HepG2 (cell line): ENCODE results near the gene LRSAM1. TPM values are rescaled to one million over a fixed set of nuclear protein-coding genes. Genes with fewer than 3 reads are reported as not detected.

Source experiments
- AHR ChIP-seq: IDR thresholded peaks from 2 replicates; pipeline ENCODE4 v1.6.1; 2018; ENCODE audit warnings: missing genetic modification reagents, missing compliant biosample characterization
- ATAD3A ChIP-seq: sonication (generic); formaldehyde crosslinking; IDR thresholded peaks from 2 replicates; pipeline ENCODE4 v1.4.0; 2020; ENCODE audit warnings: missing genetic modification reagents
- CBX1 ChIP-seq: IDR thresholded peaks from one replicate; pipeline ENCODE4 v1.6.1; 2016; ENCODE audit warnings: antibody characterized with exemption, low read depth
- CREM ChIP-seq, 2 experiments: sonication (generic) in 1 of 2; formaldehyde crosslinking in 1 of 2; IDR thresholded peaks; 2 replicates each; pipeline versions ENCODE4 v1.4.0 to v1.6.1; 2016 to 2020; ENCODE audit warnings: antibody characterized with exemption in 1 of 2, mild to moderate bottlenecking in 1 of 2, missing genetic modification reagents in 1 of 2
- HNRNPH1 ChIP-seq: fragments of 200-400 bp; formaldehyde crosslinking; optimal IDR thresholded peaks from 2 replicates; pipeline ENCODE3; 2017; ENCODE audit warnings: mild to moderate bottlenecking, low read depth, low read length
- IKZF1 ChIP-seq: fragments of 450-650 bp; IDR thresholded peaks from 2 replicates; pipeline ENCODE4 v1.7.1; 2016
- KLF13 ChIP-seq: sonication (generic); formaldehyde crosslinking; IDR thresholded peaks from 2 replicates; pipeline ENCODE4 v1.4.0; 2020; ENCODE audit warnings: mild to moderate bottlenecking, missing genetic modification reagents
- MAFF ChIP-seq: IDR thresholded peaks from 2 replicates; pipeline ENCODE4 v1.6.1; 2011; ENCODE audit warnings: low read depth, low read length, improper control_type of control experiment
- MAZ ChIP-seq, 2 experiments: sonication (generic) in 1 of 2; formaldehyde crosslinking in 1 of 2; IDR thresholded peaks; 2 replicates each; pipeline versions ENCODE4 v1.5.0 to v1.6.1; 2012 to 2020; ENCODE audit warnings: low read depth in 2 of 2, mild to moderate bottlenecking in 2 of 2, borderline replicate concordance in 1 of 2, improper control_type of control experiment in 1 of 2, low read length in 1 of 2, missing genetic modification reagents in 1 of 2, moderate library complexity in 1 of 2
- SMAD9 ChIP-seq: sonication (generic); formaldehyde crosslinking; IDR thresholded peaks from 2 replicates; pipeline ENCODE4 v1.5.1; 2020; ENCODE audit warnings: mild to moderate bottlenecking, missing genetic modification reagents
- SP2 ChIP-seq: sonication (generic); formaldehyde crosslinking; IDR thresholded peaks from 2 replicates; pipeline ENCODE4 v1.5.1; 2020; ENCODE audit warnings: mild to moderate bottlenecking, missing genetic modification reagents
- SP5 ChIP-seq: IDR thresholded peaks from 2 replicates; pipeline ENCODE4 v1.6.1; 2016; ENCODE audit warnings: low read depth, borderline replicate concordance
- TAF15 ChIP-seq: fragments of 200-400 bp; formaldehyde crosslinking; IDR thresholded peaks from one replicate; pipeline ENCODE4 v1.6.1; 2018; ENCODE audit warnings: mild to moderate bottlenecking, low read depth, low read length; ENCODE audit not compliant: poor library complexity, severe bottlenecking
- TEAD2 ChIP-seq: sonication (generic); formaldehyde crosslinking; IDR thresholded peaks from 2 replicates; pipeline ENCODE4 v1.9.0; 2021; ENCODE audit warnings: missing genetic modification reagents
- ZFYVE20 ChIP-seq: sonication (generic); formaldehyde crosslinking; IDR thresholded peaks from 2 replicates; pipeline ENCODE4 v1.8.0; 2023; ENCODE audit warnings: low read depth, mild to moderate bottlenecking, moderate library complexity, missing genetic modification reagents, borderline replicate concordance
- ZKSCAN1 ChIP-seq: fragments of 150-350 bp; IDR thresholded peaks from 2 replicates; pipeline ENCODE4 v1.6.1; 2014; ENCODE audit warnings: low read length
- ZNF143 ChIP-seq: sonication (generic); formaldehyde crosslinking; IDR thresholded peaks from 2 replicates; pipeline ENCODE4 v1.4.0; 2020; ENCODE audit warnings: missing genetic modification reagents
- ZNF564 ChIP-seq: sonication (generic); formaldehyde crosslinking; IDR thresholded peaks from 2 replicates; pipeline ENCODE4 v1.8.1; 2023; ENCODE audit warnings: mild to moderate bottlenecking, missing genetic modification reagents
- ZNF598 ChIP-seq: sonication (generic); formaldehyde crosslinking; IDR thresholded peaks from 2 replicates; pipeline ENCODE4 v1.5.1; 2020; ENCODE audit warnings: mild to moderate bottlenecking, missing genetic modification reagents, borderline replicate concordance
- ZNF850 ChIP-seq: sonication (generic); formaldehyde crosslinking; conservative IDR thresholded peaks from 2 replicates; pipeline ENCODE4 v1.9.0; 2021; ENCODE audit warnings: mild to moderate bottlenecking, missing genetic modification reagents
- polyA plus RNA-seq, 8 experiments: library from polyadenylated mRNA; depleted of rRNA in 3 of 8; stranded (reverse) in 7 of 8; unstranded in 1 of 8; fragments of >200 nt; fragmentation: Illumina TruSeq in 4 of 8; extraction: Trizol in 4 of 8; gene quantifications; 2 replicates each; pipeline versions ENCODE4 v1.2.1 to v1.2.3, GENCODE V29; 2011 to 2016; ENCODE audit warnings: low read depth in 4 of 8, missing spikeins in 1 of 8, mixed read lengths in 1 of 8; ENCODE audit not compliant: insufficient read depth in 1 of 8
- total RNA-seq, 5 experiments: library from RNA; depleted of rRNA; stranded (reverse); fragments of >200 nt; fragmentation: Illumina TruSeq; extraction: Trizol; gene quantifications; 2 replicates each; pipeline ENCODE4 v1.2.3, GENCODE V29; 2016; ENCODE audit warnings: low read depth in 1 of 5
- TF ChIP-seq, protein P1 (sequence below): sonication (generic); formaldehyde crosslinking; IDR thresholded peaks from 2 replicates; pipeline ENCODE4; 2020; ENCODE audit warnings: missing genetic modification reagents, mild to moderate bottlenecking, borderline replicate concordance
- TF ChIP-seq, protein P2 (sequence below): sonication (generic); formaldehyde crosslinking; IDR thresholded peaks from 2 replicates; pipeline ENCODE4 v1.4.0; 2020; ENCODE audit warnings: missing genetic modification reagents

LRSAM1 gene
- total and polyA plus RNA-seq, 2 of the 13 experiments (the other 11 are each of a cell fraction or from before 2014, with no cell fraction given) = 8.7 to 10.2 TPM

DNA sequence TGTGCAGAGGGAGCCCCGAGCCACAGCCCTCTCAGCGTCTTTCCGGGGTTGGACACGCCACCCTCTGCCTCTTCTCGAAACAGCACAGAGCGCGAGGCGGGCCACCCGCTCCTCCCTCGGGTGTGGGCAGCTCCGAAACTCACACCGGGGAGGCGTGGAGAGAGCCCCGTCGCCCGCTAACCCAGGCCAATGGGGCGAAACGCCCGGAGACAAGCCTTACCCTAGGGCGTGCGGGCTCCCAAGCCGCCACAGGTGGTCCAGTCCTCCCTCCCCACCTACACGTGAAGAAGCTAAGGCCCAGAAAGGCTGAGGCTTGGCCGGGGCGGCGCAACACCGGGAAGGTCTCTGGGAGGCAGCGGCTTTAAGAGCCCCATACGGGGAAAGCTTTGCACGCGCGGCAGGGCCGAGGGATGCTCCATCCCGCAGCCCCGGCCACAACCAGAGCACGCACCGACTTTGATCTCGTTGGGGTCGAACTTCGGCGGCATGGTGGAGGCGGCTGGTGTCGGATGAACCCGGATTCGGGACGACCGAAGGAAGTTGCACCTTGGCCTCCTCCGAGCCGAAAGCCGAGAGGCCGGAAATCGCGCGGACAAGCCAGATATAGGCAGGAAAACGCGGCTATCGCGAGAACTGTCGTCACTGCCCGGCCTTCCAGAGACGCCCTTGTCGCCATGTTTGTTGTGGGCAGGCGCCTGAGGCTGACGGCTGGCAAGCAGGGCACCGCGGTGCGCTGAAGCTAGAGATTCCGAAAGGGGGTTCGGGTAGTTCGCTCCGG, at the start of gene LRSAM1, which contains the start of gene RPL12 (continued):
- TF ChIP-seq IKZF1 (no peak), TEAD2 (CRISPR knock-in tag) (peak; percentile 80; the same call in 1 of the 2 replicates), HNRNPH1 (no peak), AHR (peak; percentile 75; the same call in 1 of the 2 replicates), ZNF850 (CRISPR knock-in tag) (peak; percentile 67; the same call in 1 of the 2 replicates), ZFYVE20 (CRISPR knock-in tag) (no peak), SMAD9 (no peak), CREM (IDR thresholded peaks at IDR 0.05) (peak; percentile 97), CREM (CRISPR knock-in tag; IDR thresholded peaks at IDR 0.05) (no peak), ZKSCAN1 (no peak; the same call in 1 of the 2 replicates), ATAD3A (no peak), SP2 (CRISPR knock-in tag) (peak; percentile 54), SP5 (CRISPR knock-in tag) (peak; percentile 76; the same call in 1 of the 2 replicates), ZNF143 (CRISPR knock-in tag) (peak; percentile 82), CBX1 (peak; percentile 34), TAF15 (no peak), ZNF564 (peak; percentile 62; the same call in 1 of the 2 replicates), KLF13 (CRISPR knock-in tag) (no peak), MAZ (IDR thresholded peaks at IDR 0.05; ENCODE audit: borderline replicate concordance, low read depth, low read length) (no peak), MAZ (CRISPR knock-in tag; IDR thresholded peaks at IDR 0.05; ENCODE audit: low read depth) (no peak), ZNF598 (no peak), MAFF (no peak; the same call in 1 of the 2 replicates)
- TF ChIP-seq, protein P1, sequence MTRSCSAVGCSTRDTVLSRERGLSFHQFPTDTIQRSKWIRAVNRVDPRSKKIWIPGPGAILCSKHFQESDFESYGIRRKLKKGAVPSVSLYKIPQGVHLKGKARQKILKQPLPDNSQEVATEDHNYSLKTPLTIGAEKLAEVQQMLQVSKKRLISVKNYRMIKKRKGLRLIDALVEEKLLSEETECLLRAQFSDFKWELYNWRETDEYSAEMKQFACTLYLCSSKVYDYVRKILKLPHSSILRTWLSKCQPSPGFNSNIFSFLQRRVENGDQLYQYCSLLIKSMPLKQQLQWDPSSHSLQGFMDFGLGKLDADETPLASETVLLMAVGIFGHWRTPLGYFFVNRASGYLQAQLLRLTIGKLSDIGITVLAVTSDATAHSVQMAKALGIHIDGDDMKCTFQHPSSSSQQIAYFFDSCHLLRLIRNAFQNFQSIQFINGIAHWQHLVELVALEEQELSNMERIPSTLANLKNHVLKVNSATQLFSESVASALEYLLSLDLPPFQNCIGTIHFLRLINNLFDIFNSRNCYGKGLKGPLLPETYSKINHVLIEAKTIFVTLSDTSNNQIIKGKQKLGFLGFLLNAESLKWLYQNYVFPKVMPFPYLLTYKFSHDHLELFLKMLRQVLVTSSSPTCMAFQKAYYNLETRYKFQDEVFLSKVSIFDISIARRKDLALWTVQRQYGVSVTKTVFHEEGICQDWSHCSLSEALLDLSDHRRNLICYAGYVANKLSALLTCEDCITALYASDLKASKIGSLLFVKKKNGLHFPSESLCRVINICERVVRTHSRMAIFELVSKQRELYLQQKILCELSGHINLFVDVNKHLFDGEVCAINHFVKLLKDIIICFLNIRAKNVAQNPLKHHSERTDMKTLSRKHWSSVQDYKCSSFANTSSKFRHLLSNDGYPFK = peak; percentile 78; the same call in 1 of the 2 replicates
- TF ChIP-seq, protein P2, sequence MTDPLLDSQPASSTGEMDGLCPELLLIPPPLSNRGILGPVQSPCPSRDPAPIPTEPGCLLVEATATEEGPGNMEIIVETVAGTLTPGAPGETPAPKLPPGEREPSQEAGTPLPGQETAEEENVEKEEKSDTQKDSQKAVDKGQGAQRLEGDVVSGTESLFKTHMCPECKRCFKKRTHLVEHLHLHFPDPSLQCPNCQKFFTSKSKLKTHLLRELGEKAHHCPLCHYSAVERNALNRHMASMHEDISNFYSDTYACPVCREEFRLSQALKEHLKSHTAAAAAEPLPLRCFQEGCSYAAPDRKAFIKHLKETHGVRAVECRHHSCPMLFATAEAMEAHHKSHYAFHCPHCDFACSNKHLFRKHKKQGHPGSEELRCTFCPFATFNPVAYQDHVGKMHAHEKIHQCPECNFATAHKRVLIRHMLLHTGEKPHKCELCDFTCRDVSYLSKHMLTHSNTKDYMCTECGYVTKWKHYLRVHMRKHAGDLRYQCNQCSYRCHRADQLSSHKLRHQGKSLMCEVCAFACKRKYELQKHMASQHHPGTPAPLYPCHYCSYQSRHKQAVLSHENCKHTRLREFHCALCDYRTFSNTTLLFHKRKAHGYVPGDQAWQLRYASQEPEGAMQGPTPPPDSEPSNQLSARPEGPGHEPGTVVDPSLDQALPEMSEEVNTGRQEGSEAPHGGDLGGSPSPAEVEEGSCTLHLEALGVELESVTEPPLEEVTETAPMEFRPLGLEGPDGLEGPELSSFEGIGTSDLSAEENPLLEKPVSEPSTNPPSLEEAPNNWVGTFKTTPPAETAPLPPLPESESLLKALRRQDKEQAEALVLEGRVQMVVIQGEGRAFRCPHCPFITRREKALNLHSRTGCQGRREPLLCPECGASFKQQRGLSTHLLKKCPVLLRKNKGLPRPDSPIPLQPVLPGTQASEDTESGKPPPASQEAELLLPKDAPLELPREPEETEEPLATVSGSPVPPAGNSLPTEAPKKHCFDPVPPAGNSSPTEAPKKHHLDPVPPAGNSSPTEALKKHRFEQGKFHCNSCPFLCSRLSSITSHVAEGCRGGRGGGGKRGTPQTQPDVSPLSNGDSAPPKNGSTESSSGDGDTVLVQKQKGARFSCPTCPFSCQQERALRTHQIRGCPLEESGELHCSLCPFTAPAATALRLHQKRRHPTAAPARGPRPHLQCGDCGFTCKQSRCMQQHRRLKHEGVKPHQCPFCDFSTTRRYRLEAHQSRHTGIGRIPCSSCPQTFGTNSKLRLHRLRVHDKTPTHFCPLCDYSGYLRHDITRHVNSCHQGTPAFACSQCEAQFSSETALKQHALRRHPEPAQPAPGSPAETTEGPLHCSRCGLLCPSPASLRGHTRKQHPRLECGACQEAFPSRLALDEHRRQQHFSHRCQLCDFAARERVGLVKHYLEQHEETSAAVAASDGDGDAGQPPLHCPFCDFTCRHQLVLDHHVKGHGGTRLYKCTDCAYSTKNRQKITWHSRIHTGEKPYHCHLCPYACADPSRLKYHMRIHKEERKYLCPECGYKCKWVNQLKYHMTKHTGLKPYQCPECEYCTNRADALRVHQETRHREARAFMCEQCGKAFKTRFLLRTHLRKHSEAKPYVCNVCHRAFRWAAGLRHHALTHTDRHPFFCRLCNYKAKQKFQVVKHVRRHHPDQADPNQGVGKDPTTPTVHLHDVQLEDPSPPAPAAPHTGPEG (CRISPR knock-in tag) = peak; percentile 35; the same call in 1 of the 2 replicates
